ENCODE measurements around the gene SLC2A11. TPM values are rescaled to one million over a fixed set of nuclear protein-coding genes. Genes with fewer than 3 reads are reported as not detected.

SLC2A11 gene
- total and polyA plus RNA-seq, 9 donors, result 13.7 to 25.3 (median 16.8) TPM

DNA sequence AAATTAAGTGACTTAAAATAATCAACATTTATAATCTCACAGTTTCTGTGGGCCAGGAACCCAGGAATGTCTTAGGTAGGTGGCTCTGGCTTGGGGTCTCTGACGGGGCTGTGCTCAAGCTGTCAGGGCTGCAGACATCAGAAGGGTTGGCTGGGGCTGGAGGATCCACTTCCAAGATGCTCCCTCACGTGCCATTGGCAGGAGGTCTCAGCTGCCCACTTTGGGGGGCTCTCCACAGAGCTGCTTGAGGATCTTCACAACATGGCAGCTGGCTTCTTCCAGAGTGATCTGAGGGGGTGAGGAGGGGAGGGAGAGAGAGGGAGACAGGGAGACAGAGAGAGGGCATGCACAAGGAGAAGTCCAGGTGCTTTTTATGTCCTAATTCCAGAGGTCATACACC, 18.1 kb downstream of the SLC2A11 start:
- DNase-seq, result no peak
- TF ChIP-seq EP300 (IDR thresholded peaks at IDR 0.05) (no peak), POLR2A (IDR thresholded peaks at IDR 0.05) (no peak)
- TF ChIP-seq, protein P1, sequence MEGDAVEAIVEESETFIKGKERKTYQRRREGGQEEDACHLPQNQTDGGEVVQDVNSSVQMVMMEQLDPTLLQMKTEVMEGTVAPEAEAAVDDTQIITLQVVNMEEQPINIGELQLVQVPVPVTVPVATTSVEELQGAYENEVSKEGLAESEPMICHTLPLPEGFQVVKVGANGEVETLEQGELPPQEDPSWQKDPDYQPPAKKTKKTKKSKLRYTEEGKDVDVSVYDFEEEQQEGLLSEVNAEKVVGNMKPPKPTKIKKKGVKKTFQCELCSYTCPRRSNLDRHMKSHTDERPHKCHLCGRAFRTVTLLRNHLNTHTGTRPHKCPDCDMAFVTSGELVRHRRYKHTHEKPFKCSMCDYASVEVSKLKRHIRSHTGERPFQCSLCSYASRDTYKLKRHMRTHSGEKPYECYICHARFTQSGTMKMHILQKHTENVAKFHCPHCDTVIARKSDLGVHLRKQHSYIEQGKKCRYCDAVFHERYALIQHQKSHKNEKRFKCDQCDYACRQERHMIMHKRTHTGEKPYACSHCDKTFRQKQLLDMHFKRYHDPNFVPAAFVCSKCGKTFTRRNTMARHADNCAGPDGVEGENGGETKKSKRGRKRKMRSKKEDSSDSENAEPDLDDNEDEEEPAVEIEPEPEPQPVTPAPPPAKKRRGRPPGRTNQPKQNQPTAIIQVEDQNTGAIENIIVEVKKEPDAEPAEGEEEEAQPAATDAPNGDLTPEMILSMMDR (IDR thresholded peaks at IDR 0.05), result no peak
- Histone ChIP-seq H3K4me1 (ENCODE audit: insufficient read depth) (no peaks in the 10 kb centered on the region), H3K9me3 (no peaks in the 10 kb centered on the region), H3K27ac (no peak overlapping the region), H3K4me3 (no peak overlapping the region), H3K27me3 (no peaks in the 10 kb centered on the region), H3K36me3 (no peaks in the 10 kb centered on the region)
- intact Hi-C loops (cut with DNase I), result no loop called here
- 85 to 95% (median 85%) methylated on average over 2 of the region's 2 CpGs for WGBS, 3 donors

DNA sequence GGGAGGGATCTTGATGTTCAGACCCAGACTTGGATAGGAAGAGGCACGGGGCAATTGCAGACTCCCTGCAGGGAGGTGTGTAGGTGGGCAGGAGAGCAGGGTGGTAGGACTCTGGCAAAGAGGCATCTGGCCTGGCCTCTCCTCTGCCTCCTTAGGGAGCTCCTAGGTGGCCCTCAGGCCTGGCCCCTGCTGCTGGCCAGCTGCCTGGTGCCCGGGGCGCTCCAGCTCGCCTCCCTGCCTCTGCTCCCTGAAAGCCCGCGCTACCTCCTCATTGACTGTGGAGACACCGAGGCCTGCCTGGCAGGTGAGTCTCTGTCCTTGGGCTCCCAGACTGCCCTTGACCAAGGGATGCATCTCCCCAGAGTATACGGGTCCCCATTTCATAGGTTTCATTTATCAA, 19.9 kb downstream of the SLC2A11 start:
- intact Hi-C loops (cut with DNase I), result no loop called here
- TF ChIP-seq POLR2A (IDR thresholded peaks at IDR 0.05), result no peak
- TF ChIP-seq EP300 (IDR thresholded peaks at IDR 0.05), result no peak
- TF ChIP-seq, protein P1 (IDR thresholded peaks at IDR 0.05), result no peak
- Histone ChIP-seq H3K27ac (no peak overlapping the region), H3K9me3 (no peaks in the 10 kb centered on the region), H3K4me3 (no peak overlapping the region), H3K27me3 (no peaks in the 10 kb centered on the region), H3K36me3 (no peaks in the 10 kb centered on the region), H3K4me1 (ENCODE audit: insufficient read depth) (no peaks in the 10 kb centered on the region)
- 94 to 97% (median 95%) methylated on average over 8 of the region's 8 CpGs for WGBS, 3 donors
- no peak for DNase-seq

DNA sequence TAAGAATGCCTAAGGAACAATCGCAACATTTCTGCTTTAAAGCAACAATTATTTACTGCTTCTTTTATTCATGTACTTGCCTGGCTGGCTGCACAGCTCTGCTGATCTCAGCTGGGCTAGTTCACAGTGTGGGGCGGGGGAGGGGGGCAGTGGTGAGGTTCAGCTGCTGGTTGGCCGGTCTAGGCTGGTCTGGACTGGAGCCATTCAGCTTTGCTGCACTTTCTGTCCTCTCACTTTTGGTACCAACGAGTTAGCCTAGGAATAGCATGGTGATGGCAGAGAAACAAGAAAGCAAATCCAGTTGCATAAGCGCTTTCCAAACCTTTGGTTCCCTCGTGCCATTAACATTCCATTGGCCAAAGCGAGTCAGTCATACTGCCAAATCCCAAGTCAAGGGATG, 20.5 kb downstream of the SLC2A11 start:
- no peak overlapping the region for H3K27ac ChIP-seq
- TF ChIP-seq, protein P1 (IDR thresholded peaks at IDR 0.05), result no peak
- no peak for TF ChIP-seq EP300 (IDR thresholded peaks at IDR 0.05)
- TF ChIP-seq POLR2A (IDR thresholded peaks at IDR 0.05), result no peak
- no peaks in the 10 kb centered on the region for H3K9me3 ChIP-seq
- H3K27me3 ChIP-seq, result no peaks in the 10 kb centered on the region
- DNase-seq, result no peak
- H3K4me3 ChIP-seq, result no peak overlapping the region
- H3K36me3 ChIP-seq, result no peaks in the 10 kb centered on the region
- intact Hi-C loops (cut with DNase I), result no loop called here
- WGBS, 3 donors, result 85 to 87% (median 86%) methylated on average over 7 of the region's 7 CpGs
- no peaks in the 10 kb centered on the region for H3K4me1 ChIP-seq (ENCODE audit: insufficient read depth)

DNA sequence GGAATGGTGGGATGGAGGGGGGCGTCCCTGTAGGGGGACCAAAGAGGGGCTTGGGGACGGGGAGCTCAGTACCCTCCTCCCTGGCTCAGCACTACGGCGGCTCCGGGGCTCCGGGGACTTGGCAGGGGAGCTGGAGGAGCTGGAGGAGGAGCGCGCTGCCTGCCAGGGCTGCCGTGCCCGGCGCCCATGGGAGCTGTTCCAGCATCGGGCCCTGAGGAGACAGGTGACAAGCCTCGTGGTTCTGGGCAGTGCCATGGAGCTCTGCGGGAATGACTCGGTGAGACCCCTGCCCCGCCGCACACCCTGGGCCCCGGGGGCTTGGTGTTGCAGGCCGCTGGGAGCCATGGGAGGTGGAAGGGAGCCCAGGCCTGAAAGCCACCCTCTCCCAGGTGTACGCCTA, 24.7 kb downstream of the SLC2A11 start:
- Histone ChIP-seq H3K4me1 (ENCODE audit: insufficient read depth) (no peaks in the 10 kb centered on the region), H3K27ac (no peak overlapping the region), H3K36me3 (no peaks in the 10 kb centered on the region), H3K4me3 (no peak overlapping the region), H3K9me3 (no peaks in the 10 kb centered on the region), H3K27me3 (no peaks in the 10 kb centered on the region)
- WGBS, 3 donors, result 83 to 86% (median 85%) methylated on average over 20 of the region's 20 CpGs
- TF ChIP-seq POLR2A (IDR thresholded peaks at IDR 0.05), result no peak
- TF ChIP-seq EP300 (IDR thresholded peaks at IDR 0.05), result no peak
- TF ChIP-seq, protein P1 (IDR thresholded peaks at IDR 0.05), result no peak
- intact Hi-C loops (cut with DNase I), result no loop called here
- peak in 1 of 5 donors; percentile 25 for DNase-seq
